GM11168 (cell line): Measurements from ENCODE around the gene RIMOC1.

Experiments
- in situ Hi-C: fragments of 300-500 bp; cut with MboI; formaldehyde crosslinking; loops from one replicate; pipeline ENCODE4 v1.12.0; 2022; ENCODE audit warnings: low sequenced_read_pairs; ENCODE audit not compliant: unreplicated experiment

Gene RIMOC1, protein sequence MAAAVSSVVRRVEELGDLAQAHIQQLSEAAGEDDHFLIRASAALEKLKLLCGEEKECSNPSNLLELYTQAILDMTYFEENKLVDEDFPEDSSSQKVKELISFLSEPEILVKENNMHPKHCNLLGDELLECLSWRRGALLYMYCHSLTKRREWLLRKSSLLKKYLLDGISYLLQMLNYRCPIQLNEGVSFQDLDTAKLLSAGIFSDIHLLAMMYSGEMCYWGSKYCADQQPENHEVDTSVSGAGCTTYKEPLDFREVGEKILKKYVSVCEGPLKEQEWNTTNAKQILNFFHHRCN

GRCh38 chr5:41903892-41904799, at the start of gene RIMOC1:
TSS of gene RIMOC1 (plus strand) at chr5:41904344. CDS start at chr5:41904368, 24 bp downstream.
- in situ Hi-C loops = no loop called here

GRCh38 chr5:41856644-41857491, 47.3 kb upstream of the RIMOC1 start:
- in situ Hi-C loops = no loop called here

DNA sequence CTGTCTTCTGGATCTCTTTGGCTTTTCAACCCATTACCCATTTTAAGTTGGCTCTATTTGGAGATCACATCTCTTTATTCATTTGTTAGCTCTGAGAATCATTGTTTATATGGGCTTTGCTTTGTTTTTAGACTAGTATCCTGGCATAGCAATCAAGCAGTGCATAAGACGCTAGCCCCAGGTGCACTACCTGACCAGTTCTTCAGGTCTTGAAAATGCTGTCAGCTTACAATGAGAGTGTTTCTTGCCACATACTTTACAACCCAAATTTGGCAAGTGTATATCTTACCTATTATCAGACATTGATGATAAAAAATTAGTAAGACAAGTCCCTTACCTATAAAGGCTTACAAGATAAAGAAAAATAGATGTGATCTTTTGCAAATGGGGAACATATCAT, 46.2 kb upstream of the RIMOC1 start:
- in situ Hi-C loops = no loop called here

GRCh38 chr5:41858890-41859289, 45.3 kb upstream of the RIMOC1 start:
- in situ Hi-C loops = no loop called here

DNA sequence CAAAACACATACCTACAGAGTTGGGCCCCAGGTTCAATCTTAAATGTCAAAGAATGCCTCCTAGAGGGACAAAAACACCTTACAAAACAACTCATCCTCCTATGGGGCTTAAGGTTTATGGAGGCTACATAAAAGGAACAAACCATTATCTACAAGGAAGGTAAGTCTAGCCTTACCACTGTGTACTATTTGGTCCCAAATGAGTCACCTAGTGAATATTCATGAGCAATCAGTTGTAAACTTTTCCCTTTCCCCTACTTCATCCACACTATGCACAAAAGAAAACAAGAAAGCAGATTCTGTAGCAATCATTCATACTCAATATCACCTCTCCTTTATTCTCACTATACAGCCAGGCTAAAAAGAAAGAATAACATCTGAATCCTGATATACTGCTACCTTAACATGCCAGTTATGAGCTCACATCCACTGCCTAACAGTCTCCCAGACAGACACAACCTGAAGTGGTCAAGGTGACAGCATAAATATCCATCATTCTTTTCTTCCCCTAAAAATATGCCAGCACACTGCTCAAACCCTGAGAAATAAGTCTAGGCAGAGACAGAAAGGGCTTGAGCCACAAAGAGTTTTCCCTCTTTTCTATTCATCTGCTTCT, 40.2 kb upstream of the RIMOC1 start:
- in situ Hi-C loops = loop anchor here (5.0 kb wide), 1 partner anchor 193 kb away; no protein-coding TSS in a partner anchor

DNA sequence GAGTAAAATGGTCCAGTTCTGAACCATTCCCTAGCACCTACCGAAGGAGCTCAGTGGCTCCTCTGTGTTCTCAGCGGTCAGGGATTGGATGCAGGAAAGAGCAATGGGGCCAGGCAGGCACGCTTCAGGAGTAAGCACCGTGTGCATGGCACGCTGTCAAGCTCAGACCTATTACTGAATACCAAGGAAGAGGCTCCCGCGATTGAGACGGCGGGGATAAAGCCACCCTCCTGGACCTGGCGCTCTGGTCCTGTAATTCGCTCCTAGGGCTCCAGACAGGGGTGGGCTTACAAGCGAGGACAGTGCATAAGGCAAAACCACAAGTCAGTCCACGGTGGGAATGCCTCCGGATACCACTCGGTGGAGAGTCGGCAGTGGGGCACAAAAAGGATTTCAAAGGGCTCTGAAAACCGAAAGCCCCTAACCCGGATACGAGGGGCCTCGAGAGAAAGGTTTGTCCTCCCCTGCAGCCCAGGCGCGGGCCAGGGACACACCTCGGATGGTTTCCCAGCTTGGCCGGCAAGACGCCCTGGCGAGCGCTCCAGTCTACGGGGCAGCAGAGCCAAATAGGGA, 34.9 kb upstream of the RIMOC1 start:
- in situ Hi-C loops = loop anchor here (5.0 kb wide), 1 partner anchor 63 kb away; no protein-coding TSS in a partner anchor

DNA sequence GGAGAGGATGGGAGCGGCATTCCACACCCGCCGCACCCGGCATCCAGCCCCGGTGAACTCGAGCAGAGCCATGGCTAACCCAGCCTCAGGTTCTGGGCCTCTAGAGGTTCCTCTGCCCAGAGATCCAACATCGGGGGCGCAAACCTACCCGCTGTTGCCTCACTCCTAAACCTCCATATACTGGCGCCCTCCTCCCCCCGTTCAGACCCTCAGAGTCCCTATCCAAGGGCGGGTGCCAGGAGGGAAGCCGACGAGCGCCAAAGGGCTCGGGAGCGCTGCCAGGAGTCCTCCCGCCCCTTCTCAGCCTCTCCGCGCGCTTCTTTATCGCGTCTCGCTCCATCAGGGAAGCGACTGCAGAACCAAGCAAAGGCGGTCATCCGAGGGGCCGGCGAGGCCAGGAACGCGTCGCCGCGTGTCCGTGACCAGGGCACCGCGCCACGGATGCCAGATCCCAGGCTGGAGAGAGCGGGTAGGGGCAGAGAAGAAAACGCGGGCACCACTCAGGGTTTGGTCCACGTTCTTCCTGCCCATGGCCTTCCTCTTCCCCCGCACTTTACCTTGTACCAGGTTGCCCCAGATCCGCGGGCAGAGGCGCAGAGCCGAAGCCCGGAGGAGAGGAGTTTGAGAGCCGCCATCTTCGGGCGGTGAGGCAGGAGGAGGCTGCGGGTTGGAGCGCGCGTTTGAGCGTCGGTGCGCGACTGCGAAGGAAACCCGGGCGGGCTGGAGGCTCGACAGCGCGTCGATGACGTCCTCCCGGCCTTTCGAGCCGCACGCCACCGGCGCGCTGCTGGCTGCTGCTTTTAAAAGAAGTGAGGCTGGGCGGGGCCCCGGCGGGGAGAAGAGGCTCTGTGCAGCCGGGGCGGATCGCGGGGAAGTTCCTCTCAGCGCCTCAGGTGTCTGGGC, 34.2 kb upstream of the RIMOC1 start, which contains the start of gene OXCT1:
OXCT1 (minus strand) TSS at position 702 of the 903 bp plus-strand sequence; CDS start at position 635, 67 bp downstream.
- in situ Hi-C loops = loop anchor here (5.0 kb wide), 1 partner anchor 62 kb away; no protein-coding TSS in a partner anchor

DNA sequence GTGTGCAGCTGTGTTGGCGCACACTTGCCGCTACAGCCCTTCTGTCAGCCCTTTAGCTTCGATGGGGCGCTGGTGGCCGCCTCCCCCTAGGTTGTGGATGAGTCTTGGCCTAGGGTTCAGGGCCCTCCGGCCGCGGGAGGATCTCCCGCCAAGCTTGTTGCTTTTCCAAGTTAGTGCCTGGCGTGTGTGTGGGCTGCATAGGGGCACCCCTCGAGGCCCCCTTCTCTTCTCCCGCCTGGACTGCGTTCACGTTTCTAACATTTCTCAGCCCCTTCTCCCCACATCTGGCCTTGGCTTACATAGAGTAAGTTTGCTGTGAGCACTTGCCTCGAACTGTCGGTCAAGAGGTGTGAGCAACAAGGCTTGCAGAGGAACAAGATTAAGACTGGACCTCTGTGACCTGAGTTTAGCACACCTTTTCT, 33.5 kb upstream of the RIMOC1 start:
- in situ Hi-C loops = no loop called here

DNA sequence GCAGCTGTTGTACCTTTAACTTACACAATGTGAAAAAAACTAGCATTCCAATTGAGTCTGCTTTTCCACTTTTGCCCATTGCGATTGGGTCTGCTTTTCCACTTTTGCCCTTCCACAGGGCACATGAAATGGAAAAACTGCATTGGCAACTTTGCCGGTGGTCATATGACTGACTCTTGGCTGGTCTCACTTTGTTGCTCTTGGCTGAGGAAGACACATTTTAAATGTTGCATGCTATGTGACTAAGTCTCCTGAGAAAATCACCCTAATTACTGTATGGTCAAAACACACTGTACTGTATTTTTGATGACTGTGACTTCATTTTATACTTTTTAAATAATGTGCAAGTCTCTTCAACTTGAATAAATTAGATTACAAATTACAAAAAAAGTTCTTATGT, 32.3 kb upstream of the RIMOC1 start:
- in situ Hi-C loops = no loop called here

- in situ Hi-C loops = no loop called here
These were observed 29.6 kb upstream of the RIMOC1 start for GRCh38 chr5:41874512-41875060.

DNA sequence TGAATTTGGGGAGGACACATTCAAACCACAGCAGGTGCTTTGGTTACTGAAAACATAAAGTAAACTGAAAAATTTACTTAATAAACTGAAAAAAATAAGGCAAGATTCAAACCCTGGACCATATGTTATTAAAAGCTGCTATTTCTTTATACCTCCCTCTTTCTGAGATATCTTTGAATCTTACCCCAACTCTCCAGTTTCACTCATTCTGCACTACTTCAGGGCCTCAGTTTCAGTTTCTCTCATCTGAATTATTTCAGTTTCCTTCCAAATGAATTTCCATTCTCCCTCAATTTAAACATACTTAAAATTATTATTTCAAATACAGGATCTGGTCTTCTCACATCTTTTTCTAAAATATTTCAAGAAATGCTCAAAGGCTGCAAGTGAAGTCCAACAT, 29.0 kb upstream of the RIMOC1 start:
- in situ Hi-C loops = no loop called here

DNA sequence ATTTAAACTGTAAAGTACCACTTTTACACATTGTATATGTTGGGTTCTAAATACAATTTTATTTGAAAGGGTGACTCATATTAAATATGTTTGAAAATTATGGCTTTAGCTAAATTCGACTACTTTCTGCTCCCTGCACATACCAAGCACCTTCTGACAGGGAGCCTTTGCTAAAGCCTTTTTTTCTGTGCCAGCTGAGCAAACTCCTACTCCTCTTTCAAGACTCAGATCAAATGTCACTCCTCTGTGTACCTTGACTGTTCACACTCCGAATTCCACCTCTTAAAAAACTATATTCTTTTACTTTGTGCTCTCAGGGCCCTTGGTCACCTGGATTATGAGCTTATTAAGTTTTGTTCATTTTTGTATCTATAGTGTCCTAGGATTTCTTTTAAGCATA, 27.5 kb upstream of the RIMOC1 start:
- in situ Hi-C loops = no loop called here

- in situ Hi-C loops = no loop called here
These were observed 26.7 kb upstream of the RIMOC1 start for GRCh38 chr5:41877408-41877807.

GRCh38 chr5:41878173-41878572, 26.0 kb upstream of the RIMOC1 start:
- in situ Hi-C loops = no loop called here

GRCh38 chr5:41878643-41879478, 25.3 kb upstream of the RIMOC1 start:
- in situ Hi-C loops = no loop called here

GRCh38 chr5:41882765-41883164, 21.4 kb upstream of the RIMOC1 start:
- in situ Hi-C loops = no loop called here

DNA sequence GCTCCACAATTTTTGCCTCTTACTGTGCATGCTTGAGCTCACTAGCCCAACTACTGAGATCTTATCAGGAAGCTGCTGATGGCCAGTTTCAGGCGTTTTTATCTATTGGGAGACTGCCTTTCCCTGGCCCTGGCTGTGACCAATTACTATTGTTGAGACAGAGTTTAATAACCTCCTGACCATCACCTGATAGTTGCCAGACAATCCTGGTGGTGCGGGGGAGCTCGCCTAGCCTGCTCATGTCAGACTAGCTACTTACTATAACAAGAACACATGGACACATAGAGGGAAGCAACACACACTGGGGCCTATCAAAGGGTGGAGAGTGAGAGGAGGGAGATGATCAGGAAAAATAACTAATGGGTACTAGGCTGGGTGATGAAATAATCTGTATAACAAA, 20.9 kb upstream of the RIMOC1 start:
- in situ Hi-C loops = no loop called here
